Inflammatory macrophage (primary cell): ENCODE results near the gene EFR3B.

Experiments
- DNase-seq, 2 donors: peaks; one replicate each; pipeline ENCODE4 v3.0.0-alpha.2; 2020 to 2022

Gene EFR3B

DNA sequence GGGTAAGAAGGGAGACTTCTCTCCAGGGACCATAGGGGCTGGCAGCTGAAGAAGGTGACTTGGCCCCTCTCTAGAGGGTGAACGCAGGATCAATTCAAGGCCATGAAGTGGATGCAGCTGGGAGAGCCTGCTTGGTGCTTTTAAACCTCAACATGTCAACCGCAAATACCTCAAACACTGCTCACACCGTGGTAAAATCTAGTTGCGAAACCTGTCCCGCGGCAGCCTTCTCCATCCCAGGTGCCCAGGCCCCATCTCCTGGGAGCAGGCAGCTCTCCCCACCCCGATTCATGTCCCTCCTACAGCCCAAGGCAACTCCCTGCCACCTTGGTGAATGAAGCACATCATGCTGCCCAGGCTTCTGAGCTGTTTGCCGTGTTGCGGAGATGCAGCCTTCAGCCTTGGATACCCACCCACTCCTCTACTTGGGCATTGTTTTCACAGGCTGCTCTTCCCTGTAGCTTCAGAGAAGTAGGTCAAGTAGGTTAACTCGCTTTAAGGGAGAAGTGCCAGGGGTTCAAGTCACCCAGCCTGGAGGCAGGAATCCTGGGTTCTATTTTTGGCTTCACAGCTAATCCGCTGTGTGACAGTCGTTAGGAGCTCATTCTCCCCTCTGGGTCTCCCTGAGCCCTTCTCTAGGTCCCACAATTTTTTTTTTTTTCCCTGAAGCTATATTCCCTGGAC is 6.2 kb upstream of the EFR3B start:
- DNase-seq: no peak

DNA sequence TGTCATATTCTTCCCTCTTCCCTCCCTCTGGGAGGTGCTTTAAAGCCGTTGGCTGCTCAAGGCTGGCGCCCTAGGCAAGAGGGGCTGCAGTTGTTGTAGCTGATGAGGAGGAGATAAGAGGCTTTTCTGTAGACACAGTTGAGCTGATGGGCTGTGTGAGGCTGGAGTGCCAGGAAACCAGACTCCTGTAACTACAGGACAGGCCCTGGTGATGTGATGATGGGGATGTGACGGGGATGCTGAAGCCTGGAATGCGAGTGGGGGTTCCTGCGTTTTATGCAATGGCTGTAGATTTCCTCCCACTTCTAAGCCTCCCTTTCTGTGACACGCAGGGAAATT is 5.7 kb upstream of the EFR3B start:
- DNase-seq: no peak

DNA sequence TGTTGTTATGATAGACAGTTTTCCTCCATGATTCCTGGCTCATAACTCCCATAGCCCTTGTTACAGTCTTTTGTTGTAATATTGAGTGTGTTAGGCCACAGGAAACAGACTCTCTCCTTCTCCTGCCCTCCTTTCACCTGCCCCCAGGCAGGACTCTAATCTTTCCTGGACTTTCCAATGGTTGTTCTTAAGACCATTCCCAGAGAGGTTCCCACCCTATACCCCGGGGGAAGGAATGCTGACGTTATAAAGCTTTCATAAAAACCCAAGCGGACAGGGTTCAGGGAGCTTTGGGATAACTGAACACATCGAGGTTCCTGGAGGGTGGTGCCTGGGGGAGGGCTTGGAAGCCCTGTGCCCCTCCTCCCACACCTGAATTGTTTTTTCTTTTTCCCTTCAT is 2.8 kb upstream of the EFR3B start:
- no peak for DNase-seq

- DNase-seq: peak; percentile 32 to 55
These were observed 459 bp upstream of the EFR3B start for GRCh38 chr2:25041307-25041927.

GRCh38 chr2:25042321-25043240 is 705 bp downstream of the EFR3B start:
- DNase-seq: peak in 1 of 2 donors; percentile 31

- DNase-seq: peak in 1 of 2 donors; percentile 54
These were observed 1.5 kb downstream of the EFR3B start for GRCh38 chr2:25043241-25043867.

GRCh38 chr2:25044011-25044410 is 2.1 kb downstream of the EFR3B start:
- no peak for DNase-seq

GRCh38 chr2:25044990-25045389 is 3.1 kb downstream of the EFR3B start:
- DNase-seq: no peak

DNA sequence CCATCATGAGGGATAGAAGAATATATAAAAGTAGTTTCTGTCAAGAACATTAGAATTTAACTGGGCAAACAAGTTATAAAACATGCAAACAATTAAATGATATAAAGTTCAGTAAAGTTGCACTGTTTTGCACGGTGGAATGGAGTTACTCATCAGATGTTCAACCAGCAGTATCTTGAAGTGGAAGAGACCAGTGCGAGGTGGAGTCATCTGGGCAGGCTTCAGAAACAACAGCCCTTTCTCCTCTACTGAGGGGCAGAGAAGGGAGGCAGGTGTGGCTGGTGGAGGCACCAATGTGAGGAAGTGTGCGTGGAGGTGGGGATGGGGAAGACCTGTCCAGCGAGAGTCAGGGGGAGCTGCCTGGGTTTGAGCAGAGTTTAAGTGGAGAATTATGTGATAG is 7.5 kb downstream of the EFR3B start:
- DNase-seq: no peak

DNA sequence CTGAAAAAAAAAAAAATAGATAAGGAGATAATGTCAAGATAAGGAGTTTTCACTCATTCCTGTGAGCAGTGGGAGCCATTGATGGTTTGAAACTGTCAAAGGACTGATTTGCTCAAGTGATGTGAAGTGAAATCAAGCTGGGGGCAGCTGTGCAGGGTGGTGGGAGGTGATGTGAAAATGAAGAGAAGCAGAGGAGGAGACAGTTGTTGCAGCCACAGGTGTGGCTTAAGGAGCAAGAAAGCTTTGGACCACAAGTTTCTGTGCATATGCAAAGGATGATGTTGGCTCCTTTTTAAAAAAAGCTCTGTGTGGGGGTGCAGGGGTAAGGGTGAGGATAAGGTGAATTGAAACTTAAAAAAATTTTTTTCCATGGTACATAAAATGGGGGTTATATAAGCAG is 8.3 kb downstream of the EFR3B start:
- no peak for DNase-seq

GRCh38 chr2:25053041-25053440 is 11.2 kb downstream of the EFR3B start:
- no peak for DNase-seq

DNA sequence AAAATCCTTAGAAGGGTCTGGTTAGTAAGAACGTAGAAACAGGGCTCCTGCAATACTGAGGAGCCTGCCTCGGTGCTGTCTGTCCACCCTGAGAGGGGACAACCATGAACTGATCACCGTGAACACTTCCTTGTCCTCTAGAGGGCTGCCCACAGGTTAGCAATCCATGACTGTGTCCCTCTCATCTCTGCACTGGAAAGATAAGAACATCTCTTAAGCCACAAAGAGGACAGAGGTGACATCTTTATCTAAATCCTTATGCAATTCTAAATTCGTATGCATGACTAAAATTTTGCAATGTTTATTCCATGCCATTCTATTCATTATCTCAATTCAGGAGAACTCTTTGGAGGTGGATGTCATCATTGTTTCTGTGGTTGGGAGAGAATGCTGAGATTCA is 12.8 kb downstream of the EFR3B start:
- no peak for DNase-seq

DNA sequence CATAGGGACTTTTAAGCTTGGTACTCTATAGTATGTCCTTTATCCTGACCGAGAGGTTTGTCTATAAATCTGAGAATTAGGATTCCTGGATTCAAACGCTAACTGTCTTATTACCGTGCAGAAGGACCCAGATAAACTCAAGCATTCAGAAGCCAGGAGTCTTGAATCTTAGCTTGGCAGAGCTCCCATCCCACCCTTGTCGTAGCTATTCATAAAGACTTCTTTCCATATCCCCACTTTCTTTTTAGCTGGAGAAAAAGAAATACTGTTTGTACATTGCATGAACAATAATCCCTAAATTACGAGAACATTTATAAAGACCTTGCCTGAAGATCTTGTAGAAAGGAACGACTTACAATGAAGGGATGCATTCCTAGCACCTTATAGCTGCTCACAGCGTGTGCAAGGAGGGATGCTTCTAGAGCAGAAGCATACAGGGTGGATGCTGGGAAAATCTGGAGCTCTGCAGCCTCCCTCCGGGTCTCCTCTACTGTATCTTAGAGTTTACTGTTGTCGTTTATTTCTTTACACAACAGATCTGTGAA is 13.6 kb downstream of the EFR3B start:
- no peak for DNase-seq

DNA sequence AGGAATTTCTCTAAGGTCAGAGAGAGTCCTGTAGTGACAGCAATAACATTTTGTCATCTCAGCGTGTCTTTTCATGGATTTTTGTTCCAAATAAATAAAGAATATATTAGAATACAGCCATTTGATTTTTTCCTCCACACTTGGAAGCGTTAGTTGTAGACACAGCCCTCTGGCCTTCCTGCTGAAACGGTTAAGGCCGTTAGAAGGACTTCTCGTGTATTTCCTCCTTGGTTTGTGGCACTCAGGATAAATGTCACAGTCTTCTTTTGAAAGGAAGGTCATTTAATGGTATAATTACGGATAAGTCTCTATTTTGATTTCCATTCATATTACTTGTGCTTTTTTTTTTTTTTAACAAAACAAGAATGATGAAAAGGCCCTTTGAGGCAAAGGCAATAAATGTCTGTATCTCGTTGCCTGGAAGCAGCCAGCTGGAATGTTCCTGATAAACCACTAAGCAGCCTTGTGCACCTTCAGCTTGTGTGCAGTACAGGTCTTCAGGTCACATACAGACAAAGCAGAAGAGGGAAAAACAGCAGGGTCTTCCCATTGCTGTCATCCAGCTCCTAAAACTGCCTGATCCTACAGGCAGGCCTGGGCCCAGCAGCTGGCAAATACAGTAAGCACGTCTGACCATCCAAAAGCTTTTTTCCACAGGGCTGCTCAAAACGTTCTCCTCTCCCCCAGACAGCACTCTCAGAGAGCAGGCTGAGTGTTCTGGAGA is 14.4 kb downstream of the EFR3B start:
- no peak for DNase-seq

DNA sequence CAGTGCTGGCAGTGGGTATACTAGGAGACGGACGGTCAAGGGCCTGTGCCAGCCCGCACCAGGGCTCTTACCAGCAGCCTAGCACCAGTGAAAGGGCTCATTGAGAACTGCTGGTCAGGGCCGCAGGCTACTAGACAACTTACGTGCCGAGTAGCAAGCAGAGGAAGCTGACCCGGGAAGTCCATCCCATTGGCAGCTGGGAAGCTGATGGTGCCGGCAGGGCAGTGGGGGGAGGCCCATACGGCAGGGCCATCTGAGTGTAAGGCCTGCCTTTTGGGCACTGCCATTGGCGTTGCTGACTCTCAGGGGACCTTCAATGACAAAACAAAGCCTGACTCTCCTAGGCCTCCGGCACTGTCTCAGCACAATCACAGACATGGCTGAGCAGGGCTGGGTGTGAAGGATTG is 20.6 kb downstream of the EFR3B start:
- DNase-seq: no peak

DNA sequence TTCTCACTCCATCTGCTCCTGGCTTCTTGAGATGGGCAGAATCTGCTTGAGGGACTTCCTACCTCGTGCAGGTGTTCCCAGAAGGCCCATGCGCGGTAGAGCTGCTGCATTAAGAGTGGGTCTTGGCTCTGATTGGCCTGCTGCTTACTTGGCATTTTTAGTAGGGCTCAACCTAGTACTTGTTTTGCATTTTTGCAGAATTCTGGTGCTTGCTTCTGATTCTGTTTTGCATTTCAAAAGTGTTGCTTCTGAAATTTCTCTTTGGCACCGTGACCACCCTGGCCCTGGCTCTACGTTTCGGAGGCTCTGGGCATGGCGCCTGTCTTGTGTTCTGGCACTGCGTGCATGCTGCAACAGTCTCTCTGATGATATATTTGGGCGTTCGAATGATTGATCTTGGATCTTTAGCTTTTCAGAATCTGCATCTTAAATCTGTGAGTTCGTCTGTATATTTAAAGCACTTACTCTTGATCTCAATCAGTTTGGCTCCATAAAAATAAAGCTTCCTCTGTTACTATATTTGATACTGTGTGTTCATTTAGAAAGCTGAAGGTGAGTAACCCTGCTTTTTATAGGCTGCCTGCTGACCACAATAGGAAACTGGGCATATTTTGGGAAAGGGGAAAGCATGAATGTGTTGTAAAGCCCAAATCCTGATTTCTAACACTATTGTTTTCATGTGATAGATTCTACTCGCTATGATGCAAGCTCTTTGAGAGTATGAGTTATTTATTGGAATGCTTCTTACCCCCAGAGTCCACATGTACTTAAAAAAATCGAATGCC is 22.2 kb downstream of the EFR3B start:
- no peak for DNase-seq

- DNase-seq: no peak
These were observed 23.9 kb downstream of the EFR3B start for GRCh38 chr2:25065768-25066167.

DNA sequence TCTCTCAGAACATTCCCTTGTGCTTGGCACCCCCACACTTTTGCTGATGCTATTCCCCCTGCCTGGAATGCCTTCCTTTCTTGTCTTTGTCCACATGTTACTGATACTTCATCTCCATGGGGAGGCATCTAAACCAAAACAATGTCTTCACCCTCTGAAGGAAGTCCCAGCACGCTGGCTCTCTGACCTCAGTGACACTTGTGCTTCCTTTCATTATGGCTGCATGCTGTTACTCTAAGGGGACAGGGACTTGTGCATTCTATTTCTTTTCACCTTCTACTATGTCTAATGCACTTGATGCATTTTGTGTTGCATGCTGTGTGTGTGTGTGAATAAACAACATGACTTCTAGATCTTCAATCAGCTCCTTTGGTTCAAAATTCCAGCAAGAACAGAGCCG is 24.6 kb downstream of the EFR3B start:
- DNase-seq: no peak

DNA sequence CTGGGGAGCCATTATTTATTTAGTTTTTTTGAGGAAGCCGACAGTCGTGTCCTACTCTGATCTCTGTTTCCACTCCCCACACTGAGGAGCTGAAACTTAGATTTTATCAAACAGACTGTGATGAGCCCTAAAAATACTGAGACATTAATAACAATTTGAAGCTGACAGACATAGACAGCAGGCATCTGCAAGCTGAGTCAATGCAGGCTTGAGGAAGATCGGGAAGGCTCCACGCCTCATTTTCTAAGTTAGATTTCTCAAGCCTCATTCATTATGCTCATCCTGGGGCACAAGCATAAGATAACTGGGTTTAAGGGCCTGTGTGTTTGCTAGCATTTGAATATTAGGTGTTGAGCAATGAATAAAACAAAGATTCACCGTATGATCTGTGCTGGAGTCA is 26.3 kb downstream of the EFR3B start:
- no peak for DNase-seq

- DNase-seq: peak; percentile 5 to 59
These were observed 30.1 kb downstream of the EFR3B start for GRCh38 chr2:25071966-25072365.

GRCh38 chr2:25072606-25073005 is 30.7 kb downstream of the EFR3B start:
- DNase-seq: no peak
